BLaER1 treated with 17β-estradiol and CSF1 and Interleukin-3, amounts not matched to agents 10 nM and 100 nM (cell line): Measurements from ENCODE around the gene MTMR11.

Experiments used
- H3K27ac ChIP-seq, 11 experiments: shearing (Covaris generic); formaldehyde crosslinking; 2 replicates each; pipeline ENCODE4 v1.8.1; 2022
- H3K27me3 ChIP-seq, 11 experiments: shearing (Covaris generic); formaldehyde crosslinking; 2 replicates each; pipeline ENCODE4 v1.8.1; 2022
- H3K36me3 ChIP-seq, 11 experiments: shearing (Covaris generic); formaldehyde crosslinking; 2 replicates each; pipeline ENCODE4 v1.8.1; 2022
- H3K4me1 ChIP-seq, 10 experiments: shearing (Covaris generic); formaldehyde crosslinking; 2 replicates each; pipeline ENCODE4 v1.8.1; 2022
- H3K4me2 ChIP-seq, 11 experiments: shearing (Covaris generic); formaldehyde crosslinking; 2 replicates each; pipeline ENCODE4 v1.8.1; 2022
- H3K4me3 ChIP-seq, 10 experiments: shearing (Covaris generic); formaldehyde crosslinking; 2 replicates each; pipeline ENCODE4 v1.8.1; 2022
- H3K9ac ChIP-seq, 11 experiments: shearing (Covaris generic); formaldehyde crosslinking; 2 replicates each; pipeline ENCODE4 v1.8.1; 2022
- H3K9me3 ChIP-seq, 11 experiments: shearing (Covaris generic); formaldehyde crosslinking; replicated peaks in 1 of 11; 2 replicates each; pipeline ENCODE4 v1.8.1; 2022
- H4K20me1 ChIP-seq, 11 experiments: shearing (Covaris generic); formaldehyde crosslinking; 2 replicates each; pipeline ENCODE4 v1.8.1; 2022
- Cebpa-rat ChIP-seq, 11 experiments: shearing (Covaris generic); IDR thresholded peaks; 2 replicates each; pipeline ENCODE4 v1.8.1; 2022

Gene MTMR11

GRCh38 chr1:149929856-149930255 is 6.8 kb downstream of the MTMR11 start:
- Histone ChIP-seq H3K4me1 (peaks cover 31 to 91% (median 54%) of the 10 kb centered on the region in 10 experiments), H3K36me3 (peaks cover 19 to 22% (median 21%) of the 10 kb centered on the region in 11 experiments), H4K20me1 (peaks cover 5 to 24% (median 21%) of the 10 kb centered on the region in 11 experiments; a peak in 17 of 22 replicates), H3K9ac (peak overlapping the region in 3 of 11 experiments; percentile 33 to 76 (median 69); a peak in 3 of 22 replicates), H3K4me3 (peak overlapping the region in 2 of 10 experiments; percentile 52 to 88; a peak in 4 of 20 replicates), H3K27ac (peak overlapping the region in 5 of 11 experiments; percentile 21 to 93 (median 86); a peak in 9 of 22 replicates), H3K27me3 (no peaks in the 10 kb centered on the region), H3K9me3 (no peaks in the 10 kb centered on the region), H3K4me2 (peak overlapping the region in 5 of 11 experiments; percentile 92 to 96 (median 94); a peak in 10 of 22 replicates)
- no peak for TF ChIP-seq Cebpa-rat (IDR thresholded peaks at IDR 0.05)

- H4K20me1 ChIP-seq = peaks cover 5 to 39% (median 31%) of the 10 kb centered on the region in 11 experiments; a peak in 17 of 22 replicates
Measured at GRCh38 chr1:149928401-149928724, 8.3 kb downstream of the MTMR11 start.

GRCh38 chr1:149927563-149928400 is 8.9 kb downstream of the MTMR11 start, which contains the start of gene SF3B4:
Gene SF3B4, minus strand, starts transcription at chr1:149927803. Its CDS starts 44 bp downstream, at chr1:149927759.
- peaks cover 5 to 44% (median 33%) of the 10 kb centered on the region in 11 experiments; a peak in 17 of 22 replicates for H4K20me1 ChIP-seq
- H3K4me2 ChIP-seq = peak within 1 kb of the TSS; percentile 87 to 98 (median 95)
- H3K4me3 ChIP-seq = peak within 1 kb of the TSS; percentile 81 to 97 (median 90)
- no peak for TF ChIP-seq Cebpa-rat (IDR thresholded peaks at IDR 0.05)
- H3K4me1 ChIP-seq = peaks cover 35 to 80% (median 58%) of the 10 kb centered on the region in 10 experiments
- peak within 1 kb of the TSS; percentile 80 to 91 (median 86) for H3K9ac ChIP-seq
- H3K9me3 ChIP-seq = no peaks in the 10 kb centered on the region
- peaks cover 40 to 43% (median 42%) of the 10 kb centered on the region in 11 experiments for H3K36me3 ChIP-seq
- H3K27ac ChIP-seq = peak within 1 kb of the TSS; percentile 75 to 95 (median 87)
- no peaks in the 10 kb centered on the region for H3K27me3 ChIP-seq

More at GRCh38 chr1:149928401-149928724, 8.3 kb downstream of the MTMR11 start:
- peak overlapping the region; percentile 87 to 98 (median 94) for H3K4me2 ChIP-seq
- H3K27me3 ChIP-seq = no peaks in the 10 kb centered on the region
- H3K27ac ChIP-seq = peak overlapping the region; percentile 75 to 95 (median 87)
- H3K9ac ChIP-seq = peak overlapping the region; percentile 80 to 91 (median 86)
- TF ChIP-seq Cebpa-rat (IDR thresholded peaks at IDR 0.05) = no peak
- H3K9me3 ChIP-seq = no peaks in the 10 kb centered on the region
- peaks cover 35 to 86% (median 58%) of the 10 kb centered on the region in 10 experiments for H3K4me1 ChIP-seq
- H3K36me3 ChIP-seq = peaks cover 34 to 37% (median 36%) of the 10 kb centered on the region in 11 experiments
- peak overlapping the region; percentile 81 to 97 (median 90) for H3K4me3 ChIP-seq

GRCh38 chr1:149927056-149927562 is 9.6 kb downstream of the MTMR11 start:
- H3K9me3 ChIP-seq = no peaks in the 10 kb centered on the region
- H3K4me3 ChIP-seq = peak overlapping the region; percentile 81 to 97 (median 90)
- H3K4me2 ChIP-seq = peak overlapping the region; percentile 84 to 98 (median 94)
- H3K27me3 ChIP-seq = no peaks in the 10 kb centered on the region
- H3K9ac ChIP-seq = peak overlapping the region; percentile 80 to 91 (median 86)
- peak overlapping the region; percentile 75 to 95 (median 87) for H3K27ac ChIP-seq
- peaks cover 35 to 73% (median 57%) of the 10 kb centered on the region in 10 experiments for H3K4me1 ChIP-seq
- peaks cover 5 to 51% (median 33%) of the 10 kb centered on the region in 11 experiments; a peak in 17 of 22 replicates for H4K20me1 ChIP-seq
- H3K36me3 ChIP-seq = peaks cover 47 to 50% (median 48%) of the 10 kb centered on the region in 11 experiments
- no peak for TF ChIP-seq Cebpa-rat (IDR thresholded peaks at IDR 0.05)

GRCh38 chr1:149926296-149926695 is 10.4 kb downstream of the MTMR11 start:
- H3K4me1 ChIP-seq = peaks cover 35 to 65% (median 50%) of the 10 kb centered on the region in 10 experiments
- TF ChIP-seq Cebpa-rat (IDR thresholded peaks at IDR 0.05) = no peak
- peaks cover 5 to 51% (median 33%) of the 10 kb centered on the region in 11 experiments; a peak in 17 of 22 replicates for H4K20me1 ChIP-seq
- peak overlapping the region in 8 of 11 experiments; percentile 2 to 91 (median 88); a peak in 9 of 22 replicates for H3K9ac ChIP-seq
- peaks cover 47 to 57% (median 53%) of the 10 kb centered on the region in 11 experiments for H3K36me3 ChIP-seq
- H3K27ac ChIP-seq = no peak overlapping the region
- H3K4me2 ChIP-seq = peak overlapping the region; percentile 84 to 98 (median 94)
- H3K27me3 ChIP-seq = no peaks in the 10 kb centered on the region
- H3K4me3 ChIP-seq = peak overlapping the region; percentile 81 to 97 (median 90)
- no peaks in the 10 kb centered on the region for H3K9me3 ChIP-seq

- TF ChIP-seq Cebpa-rat (IDR thresholded peaks at IDR 0.05) = no peak
Measured at GRCh38 chr1:149925751-149926150, 10.9 kb downstream of the MTMR11 start.

GRCh38 chr1:149925345-149925744 is 11.3 kb downstream of the MTMR11 start:
- no peaks in the 10 kb centered on the region for H3K9me3 ChIP-seq
- no peak overlapping the region for H3K27ac ChIP-seq
- peaks cover 35 to 56% (median 43%) of the 10 kb centered on the region in 10 experiments for H3K4me1 ChIP-seq
- H4K20me1 ChIP-seq = peaks cover 5 to 51% (median 33%) of the 10 kb centered on the region in 11 experiments; a peak in 17 of 22 replicates
- no peak for TF ChIP-seq Cebpa-rat (IDR thresholded peaks at IDR 0.05)
- peak overlapping the region in 9 of 10 experiments; percentile 82 to 97 (median 91); a peak in 10 of 20 replicates for H3K4me3 ChIP-seq
- no peaks in the 10 kb centered on the region for H3K27me3 ChIP-seq
- H3K9ac ChIP-seq = peak overlapping the region in 4 of 11 experiments; percentile 2 to 91 (median 51); a peak in 3 of 22 replicates
- peaks cover 47 to 59% (median 53%) of the 10 kb centered on the region in 11 experiments for H3K36me3 ChIP-seq
- H3K4me2 ChIP-seq = peak overlapping the region; percentile 84 to 98 (median 94)

More at GRCh38 chr1:149925751-149926150, 10.9 kb downstream of the MTMR11 start:
- Histone ChIP-seq H3K27me3 (no peaks in the 10 kb centered on the region), H3K36me3 (peaks cover 47 to 59% (median 53%) of the 10 kb centered on the region in 11 experiments), H3K4me1 (peaks cover 35 to 60% (median 45%) of the 10 kb centered on the region in 10 experiments), H3K9me3 (no peaks in the 10 kb centered on the region), H3K9ac (peak overlapping the region in 7 of 11 experiments; percentile 2 to 91 (median 90); a peak in 7 of 22 replicates), H3K4me3 (peak overlapping the region; percentile 81 to 97 (median 90); a peak in 16 of 20 replicates), H3K4me2 (peak overlapping the region; percentile 84 to 98 (median 94)), H4K20me1 (peaks cover 5 to 51% (median 33%) of the 10 kb centered on the region in 11 experiments; a peak in 17 of 22 replicates), H3K27ac (no peak overlapping the region)

- H3K9ac ChIP-seq = no peak overlapping the region
- peaks cover 5 to 51% (median 33%) of the 10 kb centered on the region in 11 experiments; a peak in 17 of 22 replicates for H4K20me1 ChIP-seq
- no peak for TF ChIP-seq Cebpa-rat (IDR thresholded peaks at IDR 0.05)
- H3K27me3 ChIP-seq = no peaks in the 10 kb centered on the region
- H3K4me3 ChIP-seq = no peak overlapping the region
- H3K9me3 ChIP-seq = no peaks in the 10 kb centered on the region
- peaks cover 32 to 40% (median 34%) of the 10 kb centered on the region in 10 experiments for H3K4me1 ChIP-seq
- peaks cover 47 to 59% (median 53%) of the 10 kb centered on the region in 11 experiments for H3K36me3 ChIP-seq
- no peak overlapping the region for H3K4me2 ChIP-seq
- H3K27ac ChIP-seq = no peak overlapping the region
Measured at GRCh38 chr1:149923626-149924025, 13.1 kb downstream of the MTMR11 start.
